SK-N-SH (cell line): ENCODE measurements around the gene MN1.

ENCODE experiments used
- CTCF ChIP-seq: fragments of 200-600 bp; sonication (generic); IDR thresholded peaks from 2 replicates; pipeline ENCODE4 v1.6.1; 2017; ENCODE audit warnings: antibody characterized with exemption, mild to moderate bottlenecking, moderate library complexity
- NFIC ChIP-seq: IDR thresholded peaks from 2 replicates; pipeline ENCODE4 v1.4.0; 2012; ENCODE audit warnings: borderline replicate concordance
- RCOR1 ChIP-seq: fragments of 150-350 bp; IDR thresholded peaks from 2 replicates; pipeline ENCODE4 v1.6.1; 2017; ENCODE audit warnings: antibody characterized with exemption, low read length
- SIN3A ChIP-seq: IDR thresholded peaks from 2 replicates; pipeline ENCODE4 v1.6.1; 2012; ENCODE audit warnings: low read depth, mild to moderate bottlenecking, low read length, moderate library complexity, borderline replicate concordance
- TF ChIP-seq, protein P1 (sequence below): IDR thresholded peaks from 2 replicates; pipeline ENCODE4 v1.6.1; 2012; ENCODE audit warnings: mild to moderate bottlenecking, low read depth, low read length, moderate library complexity
- TF ChIP-seq, protein P2 (sequence below): IDR thresholded peaks from 2 replicates; pipeline ENCODE4 v1.4.0; 2012; ENCODE audit warnings: low read depth
- TF ChIP-seq, protein P3 (sequence below): fragments of 150-350 bp; IDR thresholded peaks from 2 replicates; pipeline ENCODE4 v1.6.1; 2016; ENCODE audit warnings: mild to moderate bottlenecking, low read depth, low read length

DNA sequence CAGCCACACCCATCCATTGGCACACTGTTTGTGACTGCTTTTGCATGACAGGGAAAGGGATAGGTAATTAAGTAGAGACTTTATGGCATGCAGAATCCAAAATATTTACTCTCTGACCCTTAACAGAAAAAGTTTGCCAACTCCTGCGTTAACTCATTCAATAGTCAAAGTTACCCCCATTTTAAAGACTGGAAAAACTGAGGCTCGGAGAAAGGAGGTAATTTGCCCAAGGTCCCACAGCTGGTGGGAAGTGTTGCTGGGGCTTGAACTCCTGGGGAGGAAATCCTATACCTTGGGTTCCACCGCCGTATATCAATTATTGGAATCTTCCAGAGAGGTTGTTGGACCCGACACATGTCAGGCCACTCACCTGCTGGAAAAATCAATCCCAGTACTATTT, 29.9 kb downstream of the MN1 start:
- TF ChIP-seq SIN3A, result no peak
- TF ChIP-seq, protein P1, sequence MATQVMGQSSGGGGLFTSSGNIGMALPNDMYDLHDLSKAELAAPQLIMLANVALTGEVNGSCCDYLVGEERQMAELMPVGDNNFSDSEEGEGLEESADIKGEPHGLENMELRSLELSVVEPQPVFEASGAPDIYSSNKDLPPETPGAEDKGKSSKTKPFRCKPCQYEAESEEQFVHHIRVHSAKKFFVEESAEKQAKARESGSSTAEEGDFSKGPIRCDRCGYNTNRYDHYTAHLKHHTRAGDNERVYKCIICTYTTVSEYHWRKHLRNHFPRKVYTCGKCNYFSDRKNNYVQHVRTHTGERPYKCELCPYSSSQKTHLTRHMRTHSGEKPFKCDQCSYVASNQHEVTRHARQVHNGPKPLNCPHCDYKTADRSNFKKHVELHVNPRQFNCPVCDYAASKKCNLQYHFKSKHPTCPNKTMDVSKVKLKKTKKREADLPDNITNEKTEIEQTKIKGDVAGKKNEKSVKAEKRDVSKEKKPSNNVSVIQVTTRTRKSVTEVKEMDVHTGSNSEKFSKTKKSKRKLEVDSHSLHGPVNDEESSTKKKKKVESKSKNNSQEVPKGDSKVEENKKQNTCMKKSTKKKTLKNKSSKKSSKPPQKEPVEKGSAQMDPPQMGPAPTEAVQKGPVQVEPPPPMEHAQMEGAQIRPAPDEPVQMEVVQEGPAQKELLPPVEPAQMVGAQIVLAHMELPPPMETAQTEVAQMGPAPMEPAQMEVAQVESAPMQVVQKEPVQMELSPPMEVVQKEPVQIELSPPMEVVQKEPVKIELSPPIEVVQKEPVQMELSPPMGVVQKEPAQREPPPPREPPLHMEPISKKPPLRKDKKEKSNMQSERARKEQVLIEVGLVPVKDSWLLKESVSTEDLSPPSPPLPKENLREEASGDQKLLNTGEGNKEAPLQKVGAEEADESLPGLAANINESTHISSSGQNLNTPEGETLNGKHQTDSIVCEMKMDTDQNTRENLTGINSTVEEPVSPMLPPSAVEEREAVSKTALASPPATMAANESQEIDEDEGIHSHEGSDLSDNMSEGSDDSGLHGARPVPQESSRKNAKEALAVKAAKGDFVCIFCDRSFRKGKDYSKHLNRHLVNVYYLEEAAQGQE, result no peak
- no peak for TF ChIP-seq NFIC
- TF ChIP-seq, protein P2, sequence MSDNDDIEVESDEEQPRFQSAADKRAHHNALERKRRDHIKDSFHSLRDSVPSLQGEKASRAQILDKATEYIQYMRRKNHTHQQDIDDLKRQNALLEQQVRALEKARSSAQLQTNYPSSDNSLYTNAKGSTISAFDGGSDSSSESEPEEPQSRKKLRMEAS, result no peak
- TF ChIP-seq, protein P3, sequence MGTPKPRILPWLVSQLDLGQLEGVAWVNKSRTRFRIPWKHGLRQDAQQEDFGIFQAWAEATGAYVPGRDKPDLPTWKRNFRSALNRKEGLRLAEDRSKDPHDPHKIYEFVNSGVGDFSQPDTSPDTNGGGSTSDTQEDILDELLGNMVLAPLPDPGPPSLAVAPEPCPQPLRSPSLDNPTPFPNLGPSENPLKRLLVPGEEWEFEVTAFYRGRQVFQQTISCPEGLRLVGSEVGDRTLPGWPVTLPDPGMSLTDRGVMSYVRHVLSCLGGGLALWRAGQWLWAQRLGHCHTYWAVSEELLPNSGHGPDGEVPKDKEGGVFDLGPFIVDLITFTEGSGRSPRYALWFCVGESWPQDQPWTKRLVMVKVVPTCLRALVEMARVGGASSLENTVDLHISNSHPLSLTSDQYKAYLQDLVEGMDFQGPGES, result no peak
- no peak for TF ChIP-seq CTCF
- no peak for TF ChIP-seq RCOR1
